Measurements from ENCODE around the gene ABI2. TPM values are rescaled to one million over a fixed set of nuclear protein-coding genes. Genes with fewer than 3 reads are reported as not detected.
"Not testable (repeated sequence)": the region's sequence is repeated elsewhere in the genome, so short reads cannot be mapped to it uniquely, and the experiment has no call there.

The ABI2 gene
- total and polyA plus RNA-seq, 9 donors: 24.2 to 50.7 (median 39.5) TPM

DNA sequence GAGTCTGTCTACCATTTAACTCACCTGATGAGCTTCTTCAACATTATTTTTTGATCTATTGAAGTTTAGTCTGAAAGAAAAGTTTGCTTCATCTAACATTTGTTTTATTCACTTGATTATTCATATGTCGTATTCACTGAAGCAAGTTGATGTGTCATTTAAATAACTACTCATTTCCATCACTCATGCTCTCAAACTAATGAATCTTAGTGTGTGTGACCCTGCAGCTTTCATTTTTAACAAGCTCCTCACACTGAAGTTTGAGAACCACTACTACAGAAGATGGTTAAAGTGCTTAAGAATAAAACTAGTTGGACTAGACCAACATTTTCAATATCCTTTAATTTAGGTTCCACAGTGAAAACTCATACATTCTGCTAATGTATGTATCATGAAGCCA lies 1.8 kb upstream of the ABI2 start:
- Histone ChIP-seq H3K27ac (ENCODE audit: low read length) (no peak overlapping the region), H3K9me3 (replicated peaks; ENCODE audit: control insufficient read depth, low read depth, low read length) (no peaks in the 10 kb centered on the region), H3K4me3 (ENCODE audit: low read length) (no peak overlapping the region), H3K36me3 (ENCODE audit: control insufficient read depth, insufficient read depth, low read length) (no peaks in the 10 kb centered on the region), H3K4me1 (ENCODE audit: control insufficient read depth, insufficient read depth, low read length) (peaks cover 7% of the 10 kb centered on the region), H3K27me3 (ENCODE audit: control insufficient read depth, insufficient read depth, low read length) (no peaks in the 10 kb centered on the region)
- no CpG with 5 or more reads among the region's 1 CpG for WGBS (ENCODE audit: insufficient coverage)
- no peak for DNase-seq

GRCh38 chr2:203327582-203327900 lies 653 bp upstream of the ABI2 start:
- H3K4me3 ChIP-seq (ENCODE audit: low read length): peak overlapping the region; percentile 83
- under 1% methylated on average over 7 of the region's 7 CpGs for WGBS (ENCODE audit: insufficient coverage)
- peaks cover 7% of the 10 kb centered on the region for H3K4me1 ChIP-seq (ENCODE audit: control insufficient read depth, insufficient read depth, low read length)
- H3K9me3 ChIP-seq (replicated peaks; ENCODE audit: control insufficient read depth, low read depth, low read length): no peaks in the 10 kb centered on the region
- DNase-seq: no peak
- no peaks in the 10 kb centered on the region for H3K27me3 ChIP-seq (ENCODE audit: control insufficient read depth, insufficient read depth, low read length)
- no peaks in the 10 kb centered on the region for H3K36me3 ChIP-seq (ENCODE audit: control insufficient read depth, insufficient read depth, low read length)
- H3K27ac ChIP-seq (ENCODE audit: low read length): peak overlapping the region; percentile 88

DNA sequence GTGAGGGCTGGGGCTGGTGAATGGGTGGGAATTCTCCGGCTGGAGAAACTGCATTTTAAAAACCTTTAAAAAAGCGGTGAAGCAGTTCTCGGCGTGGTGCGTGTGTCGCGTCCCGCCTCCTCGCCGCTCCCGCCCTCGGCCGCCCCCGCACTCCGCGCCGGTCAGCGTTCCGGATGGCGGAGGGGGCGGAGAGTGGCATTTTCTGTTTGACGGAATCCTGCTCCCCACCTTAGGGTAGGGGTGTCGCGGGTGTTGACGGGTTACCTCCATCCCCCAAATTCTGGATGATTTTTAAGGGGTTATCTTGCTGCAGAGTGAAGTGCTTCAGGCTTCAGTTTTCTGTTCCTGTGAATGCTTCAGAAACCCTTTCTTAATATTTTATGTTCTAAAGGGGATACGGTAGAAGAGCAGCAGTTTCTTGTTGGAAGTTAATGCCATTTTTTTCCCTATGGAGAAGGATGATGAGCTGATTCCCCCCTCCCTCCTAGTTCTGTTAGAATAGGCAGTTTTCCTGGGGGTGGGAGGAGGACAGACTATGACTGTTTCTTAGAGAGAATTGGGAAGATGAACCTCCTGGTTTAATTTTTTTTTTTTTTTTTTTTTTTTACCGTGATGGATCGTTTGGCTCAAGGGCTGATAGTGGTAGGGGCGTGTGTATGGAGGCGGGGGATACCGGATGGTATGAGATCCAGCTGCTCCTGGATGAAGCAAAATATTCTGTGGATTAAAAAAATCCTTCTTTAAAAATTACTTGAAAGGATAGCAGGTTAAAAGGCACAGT lies 756 bp downstream of the ABI2 start:
- Histone ChIP-seq H3K36me3 (ENCODE audit: control insufficient read depth, insufficient read depth, low read length) (no peaks in the 10 kb centered on the region), H3K4me1 (ENCODE audit: control insufficient read depth, insufficient read depth, low read length) (peaks cover 7% of the 10 kb centered on the region), H3K27me3 (ENCODE audit: control insufficient read depth, insufficient read depth, low read length) (no peaks in the 10 kb centered on the region), H3K27ac (ENCODE audit: low read length) (peak overlapping the region; percentile 90), H3K9me3 (replicated peaks; ENCODE audit: control insufficient read depth, low read depth, low read length) (no peaks in the 10 kb centered on the region), H3K4me3 (ENCODE audit: low read length) (peak overlapping the region; percentile 83)
- WGBS (ENCODE audit: insufficient coverage): under 1% methylated on average over 16 of the region's 31 CpGs
- DNase-seq: peak; percentile 62

DNA sequence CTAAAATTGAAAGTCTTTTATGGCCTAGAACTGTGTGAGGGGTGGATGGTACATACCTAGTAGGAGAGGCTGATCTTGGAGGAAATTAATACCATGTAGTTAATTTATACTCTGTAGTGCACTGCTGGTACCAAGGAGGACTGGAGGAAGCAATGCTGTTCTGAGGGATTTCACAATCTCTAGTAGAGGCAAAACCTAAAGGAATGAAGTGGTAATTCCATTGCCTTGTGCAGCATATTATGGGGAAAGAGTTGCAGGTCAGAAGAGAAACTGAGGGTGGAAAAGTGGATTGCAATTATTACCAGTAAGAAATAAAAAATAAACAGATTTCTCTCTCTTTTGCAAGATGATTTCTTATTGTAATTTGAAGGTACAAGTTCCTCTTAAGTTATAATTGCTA lies 2.2 kb downstream of the ABI2 start:
- Histone ChIP-seq H3K4me3 (ENCODE audit: low read length) (no peak overlapping the region), H3K27ac (ENCODE audit: low read length) (no peak overlapping the region), H3K9me3 (replicated peaks; ENCODE audit: control insufficient read depth, low read depth, low read length) (no peaks in the 10 kb centered on the region), H3K36me3 (ENCODE audit: control insufficient read depth, insufficient read depth, low read length) (no peaks in the 10 kb centered on the region), H3K27me3 (ENCODE audit: control insufficient read depth, insufficient read depth, low read length) (no peaks in the 10 kb centered on the region), H3K4me1 (ENCODE audit: control insufficient read depth, insufficient read depth, low read length) (peaks cover 7% of the 10 kb centered on the region)
- no peak for DNase-seq

DNA sequence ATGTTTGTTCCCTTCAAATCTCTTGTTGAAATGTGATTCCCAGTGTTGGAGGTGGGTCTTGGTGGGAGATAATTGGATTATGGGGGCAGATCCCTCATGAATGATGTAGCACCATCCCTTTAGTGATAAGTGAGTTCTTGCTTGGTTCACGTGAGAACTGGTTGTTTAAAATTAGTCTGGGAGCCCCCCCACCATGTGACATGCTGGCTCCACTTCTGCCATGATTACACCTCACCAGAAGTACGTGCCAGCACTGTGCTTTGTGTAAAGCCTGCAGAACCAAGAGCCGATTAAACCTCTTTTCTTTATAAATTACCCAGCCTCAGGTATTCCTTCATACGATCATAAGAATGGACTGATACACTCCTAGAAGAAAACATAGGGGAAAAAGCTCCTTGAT lies 10.1 kb downstream of the ABI2 start:
- H3K36me3 ChIP-seq (ENCODE audit: control insufficient read depth, insufficient read depth, low read length): peaks cover 3% of the 10 kb centered on the region
- no peaks in the 10 kb centered on the region for H3K27me3 ChIP-seq (ENCODE audit: control insufficient read depth, insufficient read depth, low read length)
- H3K4me1 ChIP-seq (ENCODE audit: control insufficient read depth, insufficient read depth, low read length): no peaks in the 10 kb centered on the region
- H3K27ac ChIP-seq (ENCODE audit: low read length): no peak overlapping the region
- DNase-seq: no peak
- no CpG with 5 or more reads among the region's 4 CpGs for WGBS (ENCODE audit: insufficient coverage)
- H3K4me3 ChIP-seq (ENCODE audit: low read length): no peak overlapping the region
- no peaks in the 10 kb centered on the region for H3K9me3 ChIP-seq (replicated peaks; ENCODE audit: control insufficient read depth, low read depth, low read length)

GRCh38 chr2:203340791-203341487 lies 12.7 kb downstream of the ABI2 start:
- no peak for DNase-seq
- 93% methylated on average over 5 of the region's 6 CpGs for WGBS (ENCODE audit: insufficient coverage)
- Histone ChIP-seq H3K36me3 (ENCODE audit: control insufficient read depth, insufficient read depth, low read length) (peaks cover 13% of the 10 kb centered on the region), H3K27me3 (ENCODE audit: control insufficient read depth, insufficient read depth, low read length) (no peaks in the 10 kb centered on the region), H3K4me1 (ENCODE audit: control insufficient read depth, insufficient read depth, low read length) (no peaks in the 10 kb centered on the region), H3K27ac (ENCODE audit: low read length) (no peak overlapping the region), H3K9me3 (replicated peaks; ENCODE audit: control insufficient read depth, low read depth, low read length) (no peaks in the 10 kb centered on the region), H3K4me3 (ENCODE audit: low read length) (no peak overlapping the region)

GRCh38 chr2:203341741-203342310 lies 13.6 kb downstream of the ABI2 start:
- Histone ChIP-seq H3K4me1 (ENCODE audit: control insufficient read depth, insufficient read depth, low read length) (no peaks in the 10 kb centered on the region), H3K4me3 (ENCODE audit: low read length) (no peak overlapping the region), H3K9me3 (replicated peaks; ENCODE audit: control insufficient read depth, low read depth, low read length) (no peaks in the 10 kb centered on the region), H3K27ac (ENCODE audit: low read length) (no peak overlapping the region), H3K27me3 (ENCODE audit: control insufficient read depth, insufficient read depth, low read length) (no peaks in the 10 kb centered on the region), H3K36me3 (ENCODE audit: control insufficient read depth, insufficient read depth, low read length) (peaks cover 10% of the 10 kb centered on the region)
- no CpG with 5 or more reads among the region's 2 CpGs for WGBS (ENCODE audit: insufficient coverage)
- DNase-seq: no peak

GRCh38 chr2:203342374-203342773 lies 14.2 kb downstream of the ABI2 start:
- no CpG with 5 or more reads among the region's 4 CpGs for WGBS (ENCODE audit: insufficient coverage)
- not testable (repeated sequence) for H3K4me1 ChIP-seq (ENCODE audit: control insufficient read depth, insufficient read depth, low read length); H3K9me3 ChIP-seq (replicated peaks; ENCODE audit: control insufficient read depth, low read depth, low read length); H3K27ac ChIP-seq (ENCODE audit: low read length); H3K27me3 ChIP-seq (ENCODE audit: control insufficient read depth, insufficient read depth, low read length); DNase-seq; H3K4me3 ChIP-seq (ENCODE audit: low read length)
- peaks cover 10% of the 10 kb centered on the region for H3K36me3 ChIP-seq (ENCODE audit: control insufficient read depth, insufficient read depth, low read length)

DNA sequence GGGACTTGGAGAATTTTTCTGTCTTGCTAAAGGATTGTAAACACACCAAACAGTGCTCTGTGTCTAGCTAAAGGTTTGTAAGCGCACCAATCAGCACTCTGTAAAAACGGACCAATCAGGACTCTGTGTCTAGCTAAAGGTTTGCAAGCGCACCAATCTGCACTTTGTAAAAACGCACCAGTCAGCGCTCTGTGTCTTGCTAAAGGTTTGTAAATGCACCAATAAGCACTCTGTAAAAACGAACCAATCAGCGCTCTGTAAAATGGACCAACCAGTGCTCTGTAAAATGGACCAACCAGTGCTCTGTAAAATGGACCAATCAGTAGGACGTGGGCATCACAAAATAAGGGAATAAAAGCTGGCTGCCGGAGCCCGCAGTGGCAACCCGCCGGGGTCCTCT lies 16.5 kb downstream of the ABI2 start:
- whole genome bisulfite sequencing (ENCODE audit: insufficient coverage): 96% methylated on average over 12 of the region's 12 CpGs
- Histone ChIP-seq H3K4me3 (ENCODE audit: low read length) (no peak overlapping the region), H3K9me3 (replicated peaks; ENCODE audit: control insufficient read depth, low read depth, low read length) (no peaks in the 10 kb centered on the region), H3K27me3 (ENCODE audit: control insufficient read depth, insufficient read depth, low read length) (no peaks in the 10 kb centered on the region), H3K27ac (ENCODE audit: low read length) (no peak overlapping the region), H3K36me3 (ENCODE audit: control insufficient read depth, insufficient read depth, low read length) (peaks cover 10% of the 10 kb centered on the region), H3K4me1 (ENCODE audit: control insufficient read depth, insufficient read depth, low read length) (no peaks in the 10 kb centered on the region)
- DNase-seq: no peak

DNA sequence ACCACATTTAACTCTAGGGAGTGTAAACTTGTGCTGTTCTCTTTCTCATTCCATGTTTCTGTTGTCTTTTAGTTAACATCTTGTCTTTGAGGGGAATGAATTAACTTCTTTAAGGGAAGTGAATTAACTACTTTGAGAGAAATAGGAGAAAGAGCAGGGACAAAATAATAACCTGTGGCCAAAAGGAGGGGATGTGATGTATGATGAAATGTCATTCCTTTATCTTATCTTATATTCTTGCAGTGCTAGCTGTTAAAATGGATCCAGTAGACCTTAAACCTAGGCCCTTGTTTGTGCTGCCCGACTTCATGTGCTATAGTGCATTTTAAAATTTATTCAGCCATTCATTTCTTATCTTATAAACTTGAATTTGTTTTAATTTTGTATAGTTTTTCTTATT lies 18.4 kb downstream of the ABI2 start:
- Histone ChIP-seq H3K4me1 (ENCODE audit: control insufficient read depth, insufficient read depth, low read length) (no peaks in the 10 kb centered on the region), H3K9me3 (replicated peaks; ENCODE audit: control insufficient read depth, low read depth, low read length) (no peaks in the 10 kb centered on the region), H3K36me3 (ENCODE audit: control insufficient read depth, insufficient read depth, low read length) (peaks cover 10% of the 10 kb centered on the region), H3K27ac (ENCODE audit: low read length) (no peak overlapping the region), H3K4me3 (ENCODE audit: low read length) (no peak overlapping the region), H3K27me3 (ENCODE audit: control insufficient read depth, insufficient read depth, low read length) (no peaks in the 10 kb centered on the region)
- no peak for DNase-seq
- no CpG with 5 or more reads among the region's 1 CpG for WGBS (ENCODE audit: insufficient coverage)

Data from muscle of leg (tissue), 11 donors.